Neural crest cell (in vitro differentiated cells): ENCODE results near the gene CNTNAP3. TPM values are rescaled to one million over a fixed set of nuclear protein-coding genes. Genes with fewer than 3 reads are reported as not detected.
A peak's percentile ranks its signal among the peaks of the same experiment; 100 is the strongest.
"Not testable (repeated sequence)": the region's sequence is repeated elsewhere in the genome, so short reads cannot be mapped to it uniquely, and the experiment has no call there.

Experiments used
- DNase-seq: peaks from one replicate; pipeline ENCODE4 v3.0.0; 2021; ENCODE audit warnings: low read depth, mixed read lengths, low spot score
- H3K27ac Mint-ChIP-seq: one replicate; pipeline ENCODE4 v1.8.0; 2021; ENCODE audit warnings: mild to moderate bottlenecking, mixed read lengths; ENCODE audit not compliant: unreplicated experiment
- H3K27me3 Mint-ChIP-seq: 2 replicates; pipeline ENCODE4 v1.8.0; 2021; ENCODE audit warnings: low read depth, mild to moderate bottlenecking, mixed read lengths
- H3K36me3 Mint-ChIP-seq: 2 replicates; pipeline ENCODE4 v1.8.0; 2021; ENCODE audit warnings: low read depth, mild to moderate bottlenecking, mixed read lengths
- H3K4me1 Mint-ChIP-seq: 2 replicates; pipeline ENCODE4 v1.8.0; 2021; ENCODE audit warnings: mixed read lengths
- H3K4me3 Mint-ChIP-seq: one replicate; pipeline ENCODE4 v1.8.0; 2021; ENCODE audit warnings: mild to moderate bottlenecking, mixed read lengths
- H3K9me3 Mint-ChIP-seq: 2 replicates; pipeline ENCODE4 v1.8.0; 2021; ENCODE audit warnings: mixed read lengths
- CTCF ChIP-seq: fragments of 200-600 bp; sonication (generic); conservative IDR thresholded peaks from 2 replicates; pipeline ENCODE4 v1.5.0; 2021; ENCODE audit warnings: antibody characterized with exemption, mild to moderate bottlenecking
- total RNA-seq: library from RNA; stranded (reverse); gene quantifications from 2 replicates; pipeline ENCODE4 v1.2.1, GENCODE V29; 2021

CNTNAP3 gene
- total RNA-seq, 1 donor from 2014 or later = 5.4 TPM

DNA sequence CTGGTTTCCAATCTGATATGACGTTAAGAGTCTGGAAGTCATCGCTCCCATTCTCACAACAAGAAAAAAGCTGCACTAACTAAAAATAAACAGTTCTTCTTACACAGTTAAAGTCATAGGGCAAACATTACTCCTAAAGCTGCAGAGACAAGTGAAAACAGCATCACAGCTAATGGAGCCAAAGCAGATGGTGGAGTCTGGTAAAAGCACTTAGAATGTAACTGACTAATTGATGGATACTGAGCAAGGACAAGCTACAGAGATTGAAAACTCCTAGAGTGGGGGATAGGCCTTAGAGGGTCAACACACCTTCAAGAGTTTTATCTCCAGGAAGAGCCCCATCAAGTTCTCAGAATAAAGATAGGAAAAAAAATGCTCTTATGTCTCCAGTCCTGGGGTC is 166.6 kb downstream of the CNTNAP3 start:
- not testable (repeated sequence) for H3K27me3 Mint-ChIP-seq, H3K36me3 Mint-ChIP-seq, H3K9me3 Mint-ChIP-seq, H3K4me1 Mint-ChIP-seq, H3K27ac Mint-ChIP-seq, H3K4me3 Mint-ChIP-seq, DNase-seq

DNA sequence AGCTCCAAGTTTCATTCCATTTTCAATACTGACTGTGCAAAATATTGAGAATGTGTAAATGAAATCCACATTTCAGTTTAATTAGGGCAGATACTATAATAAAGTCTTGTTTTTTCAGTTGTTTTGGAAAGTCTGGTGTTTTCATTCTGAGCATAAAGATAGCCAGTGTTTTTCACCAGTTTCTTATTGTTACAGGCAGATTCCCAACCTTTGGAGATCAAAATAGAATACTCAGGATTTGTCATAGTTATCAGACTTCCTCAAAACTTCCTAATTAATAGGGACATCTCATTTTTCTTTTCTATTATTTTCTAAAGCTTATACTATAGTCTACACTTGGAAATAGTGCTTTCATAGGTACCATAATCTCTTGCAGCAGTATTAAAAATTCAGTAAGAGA is 176.2 kb downstream of the CNTNAP3 start:
- not testable (repeated sequence) for H3K4me1 Mint-ChIP-seq

GRCh38 chr9:39108145-39108544 is 179.8 kb downstream of the CNTNAP3 start:
- H3K4me1 Mint-ChIP-seq = no peaks in the 10 kb centered on the region
- no peak overlapping the region for H3K27ac Mint-ChIP-seq
- H3K27me3 Mint-ChIP-seq = no peaks in the 10 kb centered on the region
- no peak for DNase-seq
- no peak overlapping the region for H3K4me3 Mint-ChIP-seq
- H3K36me3 Mint-ChIP-seq = no peaks in the 10 kb centered on the region
- no peak for TF ChIP-seq CTCF
- no peaks in the 10 kb centered on the region for H3K9me3 Mint-ChIP-seq

More for the DNA sequence above, 176.2 kb downstream of the CNTNAP3 start:
- not testable (repeated sequence) for H3K9me3 Mint-ChIP-seq, H3K27me3 Mint-ChIP-seq, DNase-seq, H3K27ac Mint-ChIP-seq, H3K36me3 Mint-ChIP-seq, H3K4me3 Mint-ChIP-seq

DNA sequence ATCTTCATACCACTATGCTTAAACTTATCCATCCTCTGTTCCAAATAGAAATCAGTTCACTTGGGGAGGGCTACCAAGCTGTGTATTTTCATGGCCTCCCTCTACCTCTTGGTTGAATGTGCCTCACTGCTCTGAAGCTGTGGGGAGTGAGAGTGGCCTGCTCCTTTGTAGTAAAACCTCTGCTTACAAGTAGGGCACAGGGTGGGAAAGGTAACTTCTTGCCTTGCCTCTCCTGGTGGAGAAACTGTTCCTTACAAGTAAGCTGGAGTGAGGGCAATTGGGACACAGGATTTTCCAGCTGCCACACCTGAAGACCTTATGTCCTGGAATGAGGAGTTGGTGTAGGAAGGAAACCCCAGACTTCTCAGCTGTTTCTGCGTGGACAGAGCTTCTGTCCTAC is 190.8 kb downstream of the CNTNAP3 start:
- not testable (repeated sequence) for DNase-seq, H3K27ac Mint-ChIP-seq, H3K27me3 Mint-ChIP-seq, H3K4me1 Mint-ChIP-seq, H3K9me3 Mint-ChIP-seq, H3K4me3 Mint-ChIP-seq, H3K36me3 Mint-ChIP-seq

GRCh38 chr9:39085311-39085710 is 202.7 kb downstream of the CNTNAP3 start:
- H3K4me1 Mint-ChIP-seq, H3K36me3 Mint-ChIP-seq, DNase-seq, H3K9me3 Mint-ChIP-seq, H3K4me3 Mint-ChIP-seq, H3K27me3 Mint-ChIP-seq, H3K27ac Mint-ChIP-seq: not testable (repeated sequence)

GRCh38 chr9:39082574-39082973 is 205.4 kb downstream of the CNTNAP3 start:
- peak overlapping the region; percentile 6 for H3K27ac Mint-ChIP-seq
- H3K4me1 Mint-ChIP-seq, H3K4me3 Mint-ChIP-seq, H3K36me3 Mint-ChIP-seq, DNase-seq, H3K9me3 Mint-ChIP-seq, H3K27me3 Mint-ChIP-seq: not testable (repeated sequence)

- not testable (repeated sequence) for H3K4me3 Mint-ChIP-seq, H3K36me3 Mint-ChIP-seq, H3K9me3 Mint-ChIP-seq, H3K27ac Mint-ChIP-seq, DNase-seq, H3K4me1 Mint-ChIP-seq, H3K27me3 Mint-ChIP-seq
Observed at GRCh38 chr9:39080081-39080480, 207.9 kb downstream of the CNTNAP3 start.

DNA sequence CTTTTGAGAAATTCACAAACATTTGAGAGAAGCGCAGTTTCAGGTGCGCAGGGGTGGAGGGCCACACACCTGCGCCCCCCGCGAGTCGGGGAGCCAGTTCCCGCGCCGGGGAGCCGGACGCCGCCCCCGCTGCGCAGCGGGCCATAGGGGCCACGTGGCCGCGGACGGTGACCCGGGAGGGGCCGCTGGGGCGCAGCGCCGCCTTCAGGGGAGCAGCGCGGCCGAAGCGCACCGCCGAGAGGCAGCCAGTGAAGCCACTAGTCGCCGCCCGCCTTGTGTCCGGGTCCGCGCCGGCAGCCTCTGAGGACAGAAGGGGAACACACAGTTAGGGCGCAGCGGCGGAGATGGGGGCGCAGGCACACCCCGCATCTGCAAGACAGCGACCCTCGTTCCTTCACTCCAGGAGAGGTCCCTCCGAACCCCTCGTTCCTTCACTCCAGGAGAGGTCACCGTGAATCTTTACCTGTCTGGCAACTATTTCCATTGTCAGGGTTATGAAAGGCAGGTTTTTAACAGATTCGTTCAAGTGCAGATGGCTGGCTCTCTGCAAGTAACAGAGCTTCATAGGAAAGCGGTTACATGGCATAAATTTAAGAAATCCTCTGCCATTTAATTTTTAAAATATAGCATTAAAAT is 209.2 kb downstream of the CNTNAP3 start:
- DNase-seq = peak; percentile 32
- H3K36me3 Mint-ChIP-seq, H3K9me3 Mint-ChIP-seq, H3K4me1 Mint-ChIP-seq, H3K27ac Mint-ChIP-seq, H3K27me3 Mint-ChIP-seq: not testable (repeated sequence)
- H3K4me3 Mint-ChIP-seq = peak overlapping the region; percentile 73
- peak; percentile 57 for TF ChIP-seq CTCF

- H3K27ac Mint-ChIP-seq, DNase-seq, H3K4me1 Mint-ChIP-seq, H3K36me3 Mint-ChIP-seq, H3K27me3 Mint-ChIP-seq, H3K4me3 Mint-ChIP-seq, H3K9me3 Mint-ChIP-seq: not testable (repeated sequence)
Observed at GRCh38 chr9:39073537-39073936, 214.4 kb downstream of the CNTNAP3 start.

GRCh38 chr9:39067683-39068082 is 220.3 kb downstream of the CNTNAP3 start:
- H3K27ac Mint-ChIP-seq, DNase-seq, H3K27me3 Mint-ChIP-seq, H3K4me1 Mint-ChIP-seq, H3K9me3 Mint-ChIP-seq, H3K4me3 Mint-ChIP-seq, H3K36me3 Mint-ChIP-seq: not testable (repeated sequence)

GRCh38 chr9:39062966-39063365 is 225.0 kb downstream of the CNTNAP3 start:
- not testable (repeated sequence) for H3K9me3 Mint-ChIP-seq, DNase-seq, H3K36me3 Mint-ChIP-seq, H3K27me3 Mint-ChIP-seq, H3K27ac Mint-ChIP-seq, H3K4me3 Mint-ChIP-seq, H3K4me1 Mint-ChIP-seq

GRCh38 chr9:39054453-39054852 is 233.5 kb downstream of the CNTNAP3 start:
- H3K36me3 Mint-ChIP-seq, H3K4me3 Mint-ChIP-seq, H3K27ac Mint-ChIP-seq, H3K27me3 Mint-ChIP-seq, H3K9me3 Mint-ChIP-seq, DNase-seq, H3K4me1 Mint-ChIP-seq: not testable (repeated sequence)
